H9 (cell line): ENCODE data around the gene TBCEL. TPM values are rescaled to one million over a fixed set of nuclear protein-coding genes. Genes with fewer than 3 reads are reported as not detected.

Source experiments
- DNase-seq: peaks from one replicate; pipeline ENCODE4 v3.0.0-alpha.2; 2017
- H2AFZ ChIP-seq: one replicate; pipeline ENCODE4 v1.6.1; 2013; ENCODE audit warnings: mild to moderate bottlenecking, low read length, control low read depth, moderate library complexity
- H2AK5ac ChIP-seq: 2 replicates; pipeline ENCODE4 v1.6.1; 2013; ENCODE audit warnings: low read length, control low read depth, mixed read lengths; ENCODE audit not compliant: insufficient read length
- H2BK120ac ChIP-seq: one replicate; pipeline ENCODE4 v1.6.1; 2013; ENCODE audit warnings: low read depth, mild to moderate bottlenecking, low read length, control low read depth, inconsistent platforms; ENCODE audit not compliant: poor library complexity, severe bottlenecking
- H2BK12ac ChIP-seq: 2 replicates; pipeline ENCODE4 v1.6.1; 2013; ENCODE audit warnings: low read length, control low read depth, mixed read lengths, low read depth; ENCODE audit not compliant: insufficient read length
- H2BK15ac ChIP-seq: 2 replicates; pipeline ENCODE4 v1.6.1; 2013; ENCODE audit warnings: low read depth, low read length, control low read depth
- H2BK20ac ChIP-seq: one replicate; pipeline ENCODE4 v1.6.1; 2013; ENCODE audit warnings: low read depth, mild to moderate bottlenecking, low read length, control low read depth, inconsistent platforms; ENCODE audit not compliant: poor library complexity, severe bottlenecking
- H2BK5ac ChIP-seq: 2 replicates; pipeline ENCODE4 v1.6.1; 2013; ENCODE audit warnings: low read length, control low read depth, mixed read lengths; ENCODE audit not compliant: insufficient read length
- H3K14ac ChIP-seq: 2 replicates; pipeline ENCODE4 v1.6.1; 2013; ENCODE audit warnings: low read length, control low read depth; ENCODE audit not compliant: insufficient read depth
- H3K18ac ChIP-seq: 2 replicates; pipeline ENCODE4 v1.6.1; 2013; ENCODE audit warnings: low read depth, mild to moderate bottlenecking, mixed read lengths, low read length, control low read depth; ENCODE audit not compliant: insufficient read length
- H3K23ac ChIP-seq: 2 replicates; pipeline ENCODE4 v1.6.1; 2013; ENCODE audit warnings: low read length, control low read depth, mixed read lengths, low read depth; ENCODE audit not compliant: insufficient read length
- H3K23me2 ChIP-seq: 2 replicates; pipeline ENCODE4 v1.6.1; 2013; ENCODE audit warnings: low read depth, mild to moderate bottlenecking, mixed read lengths, low read length, control low read depth; ENCODE audit not compliant: insufficient read length, poor library complexity, severe bottlenecking
- H3K27ac ChIP-seq: 2 replicates; pipeline ENCODE4 v1.5.1; 2013; ENCODE audit warnings: low read length, control low read depth, mixed read lengths, low read depth; ENCODE audit not compliant: insufficient read length
- H3K27me3 ChIP-seq: 2 replicates; pipeline ENCODE4 v1.6.1; 2013; ENCODE audit warnings: low read length, control low read depth, inconsistent platforms; ENCODE audit not compliant: insufficient read depth
- H3K4ac ChIP-seq: 2 replicates; pipeline ENCODE4 v1.6.1; 2013; ENCODE audit warnings: low read depth, mild to moderate bottlenecking, control low read depth, inconsistent platforms, low read length, moderate library complexity
- H3K4me1 ChIP-seq: 2 replicates; pipeline ENCODE4 v1.6.1; 2013; ENCODE audit warnings: low read length, control low read depth, inconsistent platforms; ENCODE audit not compliant: insufficient read depth
- H3K4me2 ChIP-seq: 2 replicates; pipeline ENCODE4 v1.6.1; 2013; ENCODE audit warnings: low read length, control low read depth, mixed read lengths; ENCODE audit not compliant: insufficient read length, insufficient read depth
- H3K56ac ChIP-seq: 2 replicates; pipeline ENCODE4 v1.6.1; 2013; ENCODE audit warnings: low read depth, mild to moderate bottlenecking, mixed read lengths, low read length, control low read depth; ENCODE audit not compliant: insufficient read length
- H3K79me1 ChIP-seq: 2 replicates; pipeline ENCODE4 v1.6.1; 2013; ENCODE audit warnings: low read depth, mild to moderate bottlenecking, moderate library complexity, low read length, control low read depth, inconsistent platforms; ENCODE audit not compliant: insufficient read depth, poor library complexity, severe bottlenecking
- H3K79me2 ChIP-seq: 2 replicates; pipeline ENCODE4 v1.6.1; 2013; ENCODE audit warnings: low read length, control low read depth, inconsistent platforms; ENCODE audit not compliant: insufficient read depth
- H3K9ac ChIP-seq: 2 replicates; pipeline ENCODE4 v1.6.1; 2013; ENCODE audit warnings: low read length, control low read depth, mixed read lengths; ENCODE audit not compliant: insufficient read length; ENCODE audit errors: extremely low read depth
- H3K9me3 ChIP-seq: one replicate; pipeline ENCODE4 v1.6.1; 2013; ENCODE audit warnings: low read depth, low read length, inconsistent platforms; ENCODE audit not compliant: control insufficient read depth
- H3T11ph ChIP-seq: one replicate; pipeline ENCODE4 v1.6.1; 2013; ENCODE audit warnings: mild to moderate bottlenecking, low read length, control low read depth, inconsistent platforms
- H4K20me1 ChIP-seq: one replicate; pipeline ENCODE4 v1.6.1; 2013; ENCODE audit not compliant: control insufficient read depth, insufficient read length, insufficient read depth
- H4K5ac ChIP-seq: 2 replicates; pipeline ENCODE4 v1.6.1; 2013; ENCODE audit warnings: low read depth, mild to moderate bottlenecking, mixed read lengths, low read length, control low read depth; ENCODE audit not compliant: insufficient read length
- H4K8ac ChIP-seq: replicated peaks from 2 replicates; pipeline ENCODE4 v1.6.1; 2013; ENCODE audit warnings: low read length, control low read depth, mixed read lengths, low read depth; ENCODE audit not compliant: insufficient read length
- H4K91ac ChIP-seq: 2 replicates; pipeline ENCODE4 v1.6.1; 2013; ENCODE audit warnings: low read depth, mild to moderate bottlenecking, moderate library complexity, mixed read lengths, low read length, control low read depth; ENCODE audit not compliant: insufficient read length
- H3K27ac Mint-ChIP-seq, 3 experiments: 2 replicates in 2 of 3; 3 replicates in 1 of 3; pipeline ENCODE4 v1.8.0; 2020 to 2021; ENCODE audit warnings: mixed read lengths in 3 of 3, mild to moderate bottlenecking in 1 of 3, moderate library complexity in 1 of 3
- H3K27me3 Mint-ChIP-seq: 2 replicates; pipeline ENCODE4 v1.8.0; 2021; ENCODE audit warnings: low read depth, mild to moderate bottlenecking, moderate library complexity, mixed read lengths
- H3K36me3 Mint-ChIP-seq, 3 experiments: 2 replicates in 2 of 3; 3 replicates in 1 of 3; pipeline ENCODE4 v1.8.0; 2020 to 2021; ENCODE audit warnings: low read depth in 3 of 3, mixed read lengths in 3 of 3; ENCODE audit not compliant: insufficient read depth in 1 of 3
- H3K4me1 Mint-ChIP-seq, 2 experiments: 2 replicates each; pipeline ENCODE4 v1.8.0; 2020; ENCODE audit warnings: mixed read lengths in 2 of 2
- H3K4me3 Mint-ChIP-seq, 2 experiments: 2 replicates in 1 of 2; 3 replicates in 1 of 2; pipeline ENCODE4 v1.8.0; 2020 to 2021; ENCODE audit warnings: mild to moderate bottlenecking in 2 of 2, mixed read lengths in 2 of 2, moderate library complexity in 1 of 2
- H3K9me3 Mint-ChIP-seq, 2 experiments: 2 replicates in 1 of 2; 3 replicates in 1 of 2; pipeline ENCODE4 v1.8.0; 2020; ENCODE audit warnings: mild to moderate bottlenecking in 2 of 2, mixed read lengths in 2 of 2, moderate library complexity in 1 of 2
- WGBS: extraction: QIAGEN DNeasy Blood & Tissue Kit; methylation state at CpG from one replicate; pipeline ENCODE4 v1.1.7; 2013; ENCODE audit warnings: missing lambda C conversion rate, low lambda C conversion rate, mixed read lengths; ENCODE audit not compliant: insufficient read length; ENCODE audit errors: extremely low coverage; 5-methylcytosine and 5-hydroxymethylcytosine counted together
- total RNA-seq: library from RNA; stranded (reverse); gene quantifications from 2 replicates; pipeline ENCODE4 v1.2.1, GENCODE V29; 2021
- TF ChIP-seq, protein P1 (sequence below): fragments of 200-600 bp; sonication (generic); conservative IDR thresholded peaks from 3 replicates; pipeline ENCODE4 v1.8.0; 2021; ENCODE audit warnings: antibody characterized with exemption, mild to moderate bottlenecking

TBCEL gene
- total RNA-seq, 1 experiment from 2014 or later: 17.3 TPM

DNA sequence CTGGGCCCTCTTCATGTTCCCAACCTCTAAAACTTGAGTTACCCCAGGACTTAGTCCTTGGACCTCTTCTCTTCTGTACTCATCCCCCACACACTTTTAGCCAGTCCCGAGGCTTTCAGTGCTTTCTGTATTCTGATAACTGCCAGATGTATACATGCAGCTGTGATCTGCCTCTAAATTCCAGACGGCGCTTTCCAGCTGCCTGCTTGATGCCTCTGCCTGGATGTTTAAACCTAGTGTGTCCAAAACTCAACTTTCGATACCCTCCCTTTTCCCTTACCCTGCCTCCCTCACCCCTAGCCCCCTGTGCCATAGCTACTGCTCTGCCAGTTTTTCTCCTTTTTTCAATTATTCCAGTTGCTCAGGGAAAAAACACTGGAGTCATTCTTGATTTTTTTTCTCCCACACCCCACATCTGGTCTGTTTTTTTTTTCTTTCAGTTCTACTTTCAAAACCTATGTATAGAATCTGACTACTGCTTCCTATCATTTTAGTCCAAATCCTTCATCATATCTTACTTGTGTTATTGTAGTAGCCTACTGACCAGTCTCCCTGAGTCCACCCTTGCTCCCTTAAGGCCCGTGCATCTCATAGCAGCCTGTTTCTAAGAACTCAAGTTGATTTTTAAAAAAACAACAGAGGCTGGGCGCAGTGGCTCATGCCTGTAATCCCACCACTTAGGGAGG lies 44.2 kb downstream of the TBCEL start:
- H3K9me3 Mint-ChIP-seq: no peaks in the 10 kb centered on the region; a peak in 1 of 5 replicates
- no peaks in the 10 kb centered on the region for H3K79me1 ChIP-seq
- H4K5ac ChIP-seq: no peak overlapping the region
- H3K14ac ChIP-seq: no peak overlapping the region
- no peak overlapping the region for H4K8ac ChIP-seq
- no peak overlapping the region for H4K91ac ChIP-seq
- no peak for DNase-seq
- no CpG with 5 or more reads among the region's 6 CpGs for WGBS
- no peak overlapping the region for H2AFZ ChIP-seq
- peak overlapping the region; percentile 57 to 90 (median 66); a peak in 5 of 7 replicates for H3K27ac Mint-ChIP-seq
- H2BK12ac ChIP-seq: no peak overlapping the region
- H3K56ac ChIP-seq: no peak overlapping the region
- no peaks in the 10 kb centered on the region for H3K23me2 ChIP-seq
- H3K18ac ChIP-seq: no peak overlapping the region
- no peaks in the 10 kb centered on the region for H3K4me1 ChIP-seq
- H3K36me3 Mint-ChIP-seq: peaks cover 28 to 48% (median 40%) of the 10 kb centered on the region in 3 experiments
- H2BK120ac ChIP-seq: no peak overlapping the region
- no peaks in the 10 kb centered on the region for H3K27me3 Mint-ChIP-seq
- peaks cover 19 to 20% of the 10 kb centered on the region in 2 experiments for H3K4me1 Mint-ChIP-seq
- no peaks in the 10 kb centered on the region for H3K9me3 ChIP-seq
- H3K79me2 ChIP-seq: no peaks in the 10 kb centered on the region
- no peak overlapping the region for H2BK20ac ChIP-seq
- no peak overlapping the region for H3K23ac ChIP-seq
- H2AK5ac ChIP-seq: no peak overlapping the region
- H3K27me3 ChIP-seq: no peaks in the 10 kb centered on the region
- H2BK5ac ChIP-seq: no peak overlapping the region
- no peak overlapping the region for H3K27ac ChIP-seq
- H4K20me1 ChIP-seq: no peaks in the 10 kb centered on the region
- no peak overlapping the region for H2BK15ac ChIP-seq
- H3K4me2 ChIP-seq: no peak overlapping the region
- H3T11ph ChIP-seq: no peak overlapping the region
- no peak overlapping the region for H3K4me3 Mint-ChIP-seq
- no peak overlapping the region for H3K4ac ChIP-seq
- TF ChIP-seq, protein P1, sequence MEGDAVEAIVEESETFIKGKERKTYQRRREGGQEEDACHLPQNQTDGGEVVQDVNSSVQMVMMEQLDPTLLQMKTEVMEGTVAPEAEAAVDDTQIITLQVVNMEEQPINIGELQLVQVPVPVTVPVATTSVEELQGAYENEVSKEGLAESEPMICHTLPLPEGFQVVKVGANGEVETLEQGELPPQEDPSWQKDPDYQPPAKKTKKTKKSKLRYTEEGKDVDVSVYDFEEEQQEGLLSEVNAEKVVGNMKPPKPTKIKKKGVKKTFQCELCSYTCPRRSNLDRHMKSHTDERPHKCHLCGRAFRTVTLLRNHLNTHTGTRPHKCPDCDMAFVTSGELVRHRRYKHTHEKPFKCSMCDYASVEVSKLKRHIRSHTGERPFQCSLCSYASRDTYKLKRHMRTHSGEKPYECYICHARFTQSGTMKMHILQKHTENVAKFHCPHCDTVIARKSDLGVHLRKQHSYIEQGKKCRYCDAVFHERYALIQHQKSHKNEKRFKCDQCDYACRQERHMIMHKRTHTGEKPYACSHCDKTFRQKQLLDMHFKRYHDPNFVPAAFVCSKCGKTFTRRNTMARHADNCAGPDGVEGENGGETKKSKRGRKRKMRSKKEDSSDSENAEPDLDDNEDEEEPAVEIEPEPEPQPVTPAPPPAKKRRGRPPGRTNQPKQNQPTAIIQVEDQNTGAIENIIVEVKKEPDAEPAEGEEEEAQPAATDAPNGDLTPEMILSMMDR: no peak
- no peak overlapping the region for H3K9ac ChIP-seq
